PC-3 (cell line): ENCODE data around the gene MAP3K9.

Experiments used
- EZH2 ChIP-seq: fragments of 300-600 bp; sonication (generic); IDR thresholded peaks from one replicate; pipeline ENCODE4 v1.6.1; 2017; ENCODE audit warnings: antibody characterized with exemption, mild to moderate bottlenecking, low read length; ENCODE audit not compliant: unreplicated experiment
- EZH2phosphoT487 ChIP-seq: fragments of 300-600 bp; sonication (generic); IDR thresholded peaks from 2 replicates; pipeline ENCODE4 v1.6.1; 2018; ENCODE audit warnings: mild to moderate bottlenecking, antibody characterized with exemption, low read length, borderline replicate concordance
- TF ChIP-seq, protein P1 (sequence below): fragments of 300-600 bp; sonication (generic); conservative IDR thresholded peaks from 2 replicates; pipeline ENCODE4 v1.5.1; 2017; ENCODE audit warnings: antibody characterized with exemption, low read depth, mild to moderate bottlenecking, low read length

- TF ChIP-seq, protein P1, sequence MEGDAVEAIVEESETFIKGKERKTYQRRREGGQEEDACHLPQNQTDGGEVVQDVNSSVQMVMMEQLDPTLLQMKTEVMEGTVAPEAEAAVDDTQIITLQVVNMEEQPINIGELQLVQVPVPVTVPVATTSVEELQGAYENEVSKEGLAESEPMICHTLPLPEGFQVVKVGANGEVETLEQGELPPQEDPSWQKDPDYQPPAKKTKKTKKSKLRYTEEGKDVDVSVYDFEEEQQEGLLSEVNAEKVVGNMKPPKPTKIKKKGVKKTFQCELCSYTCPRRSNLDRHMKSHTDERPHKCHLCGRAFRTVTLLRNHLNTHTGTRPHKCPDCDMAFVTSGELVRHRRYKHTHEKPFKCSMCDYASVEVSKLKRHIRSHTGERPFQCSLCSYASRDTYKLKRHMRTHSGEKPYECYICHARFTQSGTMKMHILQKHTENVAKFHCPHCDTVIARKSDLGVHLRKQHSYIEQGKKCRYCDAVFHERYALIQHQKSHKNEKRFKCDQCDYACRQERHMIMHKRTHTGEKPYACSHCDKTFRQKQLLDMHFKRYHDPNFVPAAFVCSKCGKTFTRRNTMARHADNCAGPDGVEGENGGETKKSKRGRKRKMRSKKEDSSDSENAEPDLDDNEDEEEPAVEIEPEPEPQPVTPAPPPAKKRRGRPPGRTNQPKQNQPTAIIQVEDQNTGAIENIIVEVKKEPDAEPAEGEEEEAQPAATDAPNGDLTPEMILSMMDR = no peak
- TF ChIP-seq EZH2phosphoT487 = no peak
- no peak for TF ChIP-seq EZH2
Measured at GRCh38 chr14:70811050-70811449, 1.7 kb upstream of the MAP3K9 start.
